Activated CD4-positive, CD25-positive, alpha-beta regulatory T cell treated with anti-CD3 and anti-CD28 coated beads, Interleukin-2, amount 50 U/mL, for 72 hours (primary cell): ENCODE results near the gene CDK19.
"Not testable (repeated sequence)": the region's sequence is repeated elsewhere in the genome, so short reads cannot be mapped to it uniquely, and the experiment has no call there.

Experiments
- DNase-seq: peaks from one replicate; pipeline ENCODE4 v3.0.0; 2021

Gene CDK19

DNA sequence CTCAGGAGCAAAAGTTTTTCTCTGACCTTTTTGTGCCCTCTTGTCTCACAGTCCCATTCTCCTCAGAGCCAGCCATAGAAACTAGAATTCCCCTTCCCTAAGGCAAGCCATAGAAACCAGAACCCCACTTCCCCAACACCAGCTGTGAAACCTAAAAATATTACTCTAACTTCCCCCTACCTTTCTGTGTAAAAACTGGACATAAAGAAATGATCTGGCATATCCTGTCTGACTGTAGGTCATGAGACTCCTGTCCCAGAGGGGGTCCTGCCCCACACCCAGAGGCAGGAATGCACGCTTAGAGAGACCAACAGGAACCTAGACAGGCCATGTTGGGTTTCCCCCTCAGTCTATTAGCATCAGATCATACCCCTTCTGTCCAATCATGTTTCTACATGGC is 198.2 kb downstream of the CDK19 start:
- DNase-seq = no peak

DNA sequence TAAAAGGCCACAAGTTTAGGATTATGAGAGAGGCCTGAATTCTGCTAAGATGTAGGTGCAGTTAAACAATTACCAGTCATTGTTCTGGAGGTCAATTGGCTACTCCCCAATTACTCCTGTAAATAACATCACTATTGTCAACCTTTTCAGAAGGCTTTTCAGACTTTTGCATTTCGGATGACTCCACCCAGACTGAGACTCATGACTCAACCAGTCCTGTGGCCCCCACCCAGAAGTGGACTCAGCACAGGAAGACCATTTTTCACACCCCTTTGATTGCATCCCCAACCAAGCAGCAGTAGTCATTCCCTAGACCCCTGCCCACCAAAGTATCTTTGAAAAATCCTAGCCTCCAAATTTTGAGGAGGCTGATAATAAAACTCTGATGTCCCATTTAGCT is 199.5 kb downstream of the CDK19 start:
- DNase-seq = no peak

DNA sequence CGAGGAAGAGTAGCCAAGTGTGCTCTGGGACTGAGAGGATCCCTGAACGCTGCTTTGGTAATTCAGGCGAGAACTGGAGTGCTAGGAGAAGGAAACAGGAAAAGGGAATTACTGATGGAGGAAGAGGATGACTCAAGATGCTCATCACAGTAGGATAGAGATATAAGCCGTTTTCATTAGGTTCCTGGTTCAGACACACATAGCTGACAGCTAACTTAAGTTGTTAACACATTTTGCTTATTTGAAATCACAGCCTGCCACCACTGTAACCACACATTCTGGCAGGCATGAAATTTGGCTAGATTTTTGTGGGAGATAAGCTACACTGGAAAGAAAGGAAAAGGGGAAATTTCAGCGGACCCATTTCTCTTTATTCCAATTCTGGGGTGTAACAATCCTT is 200.7 kb downstream of the CDK19 start:
- no peak for DNase-seq

DNA sequence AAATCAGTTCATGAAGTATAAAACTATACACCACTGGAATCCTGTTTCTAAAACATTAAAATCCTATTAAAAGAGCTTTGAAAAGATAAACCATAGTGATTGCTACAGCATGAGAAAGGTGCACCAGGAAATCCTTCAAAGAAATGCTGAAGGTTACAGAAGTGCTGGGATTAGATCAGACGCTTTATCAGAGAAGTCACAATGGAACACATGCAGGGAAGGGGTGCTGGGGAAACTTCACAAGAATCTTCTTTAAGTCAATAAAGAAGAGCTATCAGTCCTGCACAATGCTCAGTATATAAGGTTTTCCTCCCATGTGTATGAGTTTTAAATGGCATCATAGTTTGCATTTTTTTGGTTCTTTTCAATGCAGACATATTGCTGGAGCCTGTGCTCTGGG is 201.2 kb downstream of the CDK19 start:
- no peak for DNase-seq

DNA sequence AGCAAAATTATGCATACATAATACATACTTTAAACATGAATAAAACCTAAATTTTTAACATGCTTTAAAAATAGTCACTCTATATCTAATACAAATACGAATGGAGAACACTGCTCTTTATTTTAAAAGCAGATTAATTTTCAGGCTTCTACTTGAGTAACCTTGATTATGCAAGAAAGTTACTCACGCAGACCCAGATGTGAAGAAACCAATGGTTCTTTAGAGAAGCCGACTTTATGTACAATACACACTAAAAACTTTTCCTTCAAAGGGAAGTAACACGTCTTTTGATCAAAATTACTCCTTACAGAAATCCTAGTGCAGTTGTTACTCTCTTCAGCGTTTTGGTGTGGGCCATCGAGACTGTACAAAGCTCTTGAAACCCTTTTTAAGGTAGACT is 201.9 kb downstream of the CDK19 start:
- no peak for DNase-seq

DNA sequence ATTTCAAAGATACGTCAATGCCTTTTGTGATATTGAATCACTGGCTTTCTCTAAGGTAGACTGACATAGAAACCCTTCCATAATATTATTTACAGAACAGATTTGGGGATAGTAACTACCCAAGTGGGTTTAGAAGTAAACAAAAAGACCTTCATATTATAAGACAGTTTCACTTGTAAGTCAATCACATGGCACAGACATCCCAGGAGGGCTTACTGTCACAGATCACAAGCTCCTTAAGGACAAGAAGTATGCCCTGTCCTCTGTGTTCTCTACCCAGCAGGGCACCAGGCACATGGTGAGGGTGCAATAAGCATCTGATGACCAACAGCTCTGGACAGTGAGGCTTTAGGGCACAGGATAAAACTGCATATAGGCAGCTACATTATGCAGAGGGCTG is 203.0 kb downstream of the CDK19 start:
- no peak for DNase-seq

DNA sequence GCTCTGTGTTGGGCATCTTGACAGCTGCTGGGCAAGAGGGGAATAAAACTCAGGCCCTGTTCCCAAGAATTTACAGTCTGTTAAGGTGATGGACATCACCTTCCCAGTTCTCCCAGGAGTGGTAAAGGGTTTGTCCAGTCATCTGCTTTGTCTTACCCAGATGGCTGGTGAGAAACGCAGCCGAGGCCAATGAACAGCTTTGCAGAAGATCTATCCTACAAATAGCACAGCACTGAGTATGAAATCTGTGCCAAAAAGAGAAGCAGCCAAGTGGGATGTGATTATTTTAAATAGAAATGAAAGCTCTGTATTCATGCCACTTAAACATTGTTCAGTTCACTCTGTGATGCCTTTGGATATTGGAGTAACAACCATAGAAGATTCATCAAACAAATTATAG is 206.2 kb downstream of the CDK19 start:
- no peak for DNase-seq

GRCh38 chr6:110608151-110608550 is 207.1 kb downstream of the CDK19 start:
- no peak for DNase-seq

- DNase-seq = no peak
Measured at GRCh38 chr6:110606151-110606550, 209.1 kb downstream of the CDK19 start.

- not testable (repeated sequence) for DNase-seq
Measured at GRCh38 chr6:110600640-110601039, 214.6 kb downstream of the CDK19 start.

DNA sequence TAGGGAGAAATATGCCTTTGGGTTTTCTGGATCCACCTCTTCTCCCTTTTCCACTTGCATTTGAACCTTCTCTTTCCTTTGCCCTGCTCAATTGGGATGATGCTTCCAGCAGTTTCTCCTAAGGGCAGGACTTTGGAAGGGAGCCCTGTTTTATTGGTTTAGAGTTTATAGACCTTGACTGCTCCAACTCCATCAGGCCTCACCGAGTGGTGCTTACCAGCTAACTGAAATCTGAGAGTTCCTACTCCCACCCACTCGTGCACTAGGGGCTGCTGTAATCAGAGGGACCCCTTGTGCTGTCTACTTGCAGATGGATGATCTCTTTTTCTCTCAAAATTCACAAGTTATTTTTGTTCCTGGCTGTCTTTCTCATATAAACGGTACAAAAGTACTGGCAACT is 217.5 kb downstream of the CDK19 start:
- no peak for DNase-seq

DNA sequence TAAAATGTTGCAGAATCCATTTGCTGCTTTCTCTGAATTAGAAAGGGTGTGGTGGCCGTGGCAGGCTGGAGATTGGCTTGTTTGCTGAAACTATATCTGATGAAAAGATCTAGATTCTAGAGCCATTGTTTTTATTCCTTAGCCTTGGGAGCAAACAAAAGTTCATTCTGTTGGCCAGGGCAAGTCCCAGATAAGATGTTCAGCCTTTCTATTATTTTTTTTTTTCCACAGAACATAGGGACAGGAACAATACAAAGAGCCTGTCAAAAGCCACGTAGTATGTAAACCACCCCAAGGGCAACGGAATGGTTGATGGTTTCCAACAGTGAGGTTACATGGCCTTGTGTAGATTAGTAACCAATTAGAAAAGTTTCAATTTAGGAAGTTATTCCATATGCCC is 218.9 kb downstream of the CDK19 start:
- DNase-seq = no peak

DNA sequence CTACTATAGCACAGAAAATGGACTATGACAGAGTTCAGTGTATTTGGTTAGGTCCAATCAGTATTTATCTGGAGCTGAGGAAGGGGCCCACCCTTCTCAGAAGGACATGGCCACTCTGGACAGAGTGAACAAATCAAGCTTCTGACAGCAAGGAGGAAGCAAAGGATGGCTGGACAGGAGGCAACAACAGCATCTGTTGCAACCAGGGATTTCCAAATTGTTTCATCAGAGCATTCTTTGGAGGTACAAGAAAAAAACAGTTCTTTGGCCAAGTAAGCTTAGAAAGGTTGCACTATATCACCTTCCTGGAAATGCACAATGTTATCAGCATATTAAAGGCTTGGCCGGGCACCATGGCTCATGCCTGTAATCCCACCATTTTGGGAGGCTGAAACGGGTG is 220.2 kb downstream of the CDK19 start:
- no peak for DNase-seq

DNA sequence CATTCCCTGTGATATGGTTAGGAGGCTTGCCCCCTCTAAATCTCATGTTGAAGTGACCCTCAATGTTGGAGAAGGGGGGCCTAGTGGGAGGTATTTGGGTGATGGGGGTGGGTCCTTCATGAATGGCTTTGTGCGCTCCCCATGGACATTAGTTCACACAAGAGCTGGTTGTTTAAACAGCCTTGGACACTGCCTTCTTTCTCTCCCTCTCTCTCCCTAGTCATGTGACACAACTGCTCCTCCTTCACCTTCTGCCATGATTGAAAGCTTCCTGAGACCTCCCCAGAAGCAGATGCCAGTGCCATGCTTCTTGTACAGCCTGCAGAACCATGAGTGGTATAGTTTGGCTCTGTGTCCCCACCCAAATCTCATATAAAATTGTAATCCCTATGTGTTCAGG is 221.6 kb downstream of the CDK19 start:
- DNase-seq = no peak

DNA sequence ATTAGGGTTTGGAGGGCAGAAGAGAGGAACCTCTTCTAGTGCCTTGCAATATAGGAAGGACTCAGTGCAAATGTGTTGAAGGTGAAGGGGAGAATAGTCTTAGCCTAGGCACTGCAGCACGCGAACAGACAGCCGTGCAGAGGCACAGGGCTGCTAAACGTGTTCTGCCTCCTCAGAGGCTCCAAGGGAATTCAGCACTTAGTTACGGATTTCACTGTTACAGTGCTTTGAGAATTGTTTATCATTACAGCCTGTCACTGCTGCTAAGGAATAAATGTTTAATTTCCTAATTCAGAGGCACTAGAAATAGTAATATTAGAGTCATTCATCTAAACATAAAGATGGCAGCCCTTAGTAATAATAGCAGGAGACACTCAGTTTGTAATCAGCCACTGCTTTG is 222.5 kb downstream of the CDK19 start:
- DNase-seq = no peak

DNA sequence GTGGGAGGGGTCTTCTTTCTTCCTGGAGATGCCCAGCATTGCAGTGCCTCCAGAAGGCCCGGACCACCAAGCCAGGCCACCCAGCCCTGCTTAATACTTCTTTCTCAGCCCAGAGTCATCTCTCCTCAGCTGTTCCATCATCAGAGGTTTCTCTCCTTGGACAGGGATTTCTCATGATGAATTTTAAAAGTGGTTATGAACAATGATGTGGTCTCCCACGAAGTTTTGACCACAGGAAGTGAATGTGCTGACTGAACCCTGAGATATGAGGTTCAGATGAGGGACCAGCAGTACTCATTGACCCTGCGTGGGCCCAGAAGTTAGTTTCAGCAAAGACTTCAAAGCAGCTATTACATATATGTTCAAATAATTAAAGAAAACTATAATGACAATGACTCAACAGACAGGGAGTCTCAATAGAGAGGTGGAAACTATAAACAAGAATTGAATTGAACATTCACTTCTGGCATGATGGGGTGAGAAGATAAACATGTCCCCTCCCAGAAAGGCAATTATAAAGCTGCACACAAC is 224.4 kb downstream of the CDK19 start:
- DNase-seq = no peak

DNA sequence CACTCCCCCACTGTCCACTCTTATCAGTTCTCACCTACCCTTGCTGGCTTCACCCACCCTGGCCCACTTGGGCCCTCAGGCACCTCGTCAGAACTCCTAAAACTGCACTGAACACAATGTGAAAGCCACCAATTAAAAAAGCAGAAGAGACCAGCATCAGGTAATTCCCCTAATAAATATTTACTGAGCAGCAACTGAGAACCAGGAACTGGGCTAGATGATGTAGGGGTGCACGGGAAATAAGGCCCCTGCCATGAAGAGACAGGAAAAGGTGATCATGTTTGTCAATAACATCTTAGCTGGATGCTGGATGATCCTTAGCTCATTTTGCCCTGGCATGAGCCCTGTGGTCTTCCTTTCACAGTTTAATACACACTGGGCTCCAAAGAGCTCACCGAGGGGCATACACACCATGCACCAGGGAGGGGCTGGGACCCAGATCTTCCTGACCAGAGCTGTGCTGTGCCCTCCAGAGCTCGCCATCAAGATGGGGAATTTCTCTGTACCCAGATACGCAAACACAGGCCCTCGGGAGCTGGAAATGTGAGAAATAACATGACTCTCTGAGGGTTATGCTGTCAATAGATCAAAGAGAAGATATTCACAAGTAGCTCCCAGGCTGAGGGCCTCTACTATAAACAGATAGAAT is 225.3 kb downstream of the CDK19 start:
- DNase-seq = no peak

GRCh38 chr6:110587328-110587727 is 227.9 kb downstream of the CDK19 start:
- no peak for DNase-seq

DNA sequence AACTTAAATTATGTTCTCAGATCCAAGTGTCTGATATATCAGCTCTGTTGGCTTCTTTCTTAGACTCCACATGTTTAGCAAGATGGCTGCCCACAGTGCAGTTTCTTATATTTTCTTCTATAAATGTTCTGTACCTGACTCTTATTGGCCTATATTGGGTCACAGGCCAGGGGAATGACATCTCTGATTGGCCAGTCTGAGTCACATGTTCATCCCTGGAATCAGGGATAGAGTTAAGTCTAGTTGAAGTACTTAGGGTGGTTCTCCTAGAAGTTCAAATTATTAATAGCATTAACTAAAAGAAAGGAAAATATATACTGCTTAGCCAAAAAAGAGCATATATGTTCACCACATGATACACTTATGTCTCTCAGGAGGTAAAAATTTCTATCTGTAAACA is 233.6 kb downstream of the CDK19 start:
- DNase-seq = no peak

GRCh38 chr6:110577596-110578167 is 237.6 kb downstream of the CDK19 start:
- DNase-seq = not testable (repeated sequence)

DNA sequence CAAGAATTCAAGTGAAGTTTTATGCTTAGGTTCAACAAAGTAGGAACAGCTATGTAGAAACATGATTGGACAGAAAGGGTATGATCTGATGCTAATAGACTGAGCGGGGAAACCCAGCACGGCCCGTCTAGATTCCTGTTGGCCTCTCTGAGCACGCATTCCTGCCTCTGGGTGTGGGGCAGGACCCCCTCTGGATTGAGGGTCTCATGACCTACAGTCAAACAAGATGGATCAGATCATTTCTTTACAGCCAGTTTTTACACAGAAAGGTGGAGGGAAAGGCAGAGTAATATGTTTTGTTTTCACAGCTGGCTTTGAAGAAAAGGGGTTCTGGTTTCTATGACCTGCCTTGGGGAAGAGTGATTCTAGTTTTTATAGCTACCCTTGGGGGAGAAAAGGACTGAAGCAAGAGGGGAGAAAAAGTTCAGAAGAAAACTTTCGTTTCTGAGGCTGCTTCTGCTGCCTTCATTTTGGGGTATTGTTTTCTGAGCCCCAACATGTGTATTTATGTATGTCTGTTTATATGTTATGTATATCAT is 239.3 kb downstream of the CDK19 start:
- DNase-seq = no peak

DNA sequence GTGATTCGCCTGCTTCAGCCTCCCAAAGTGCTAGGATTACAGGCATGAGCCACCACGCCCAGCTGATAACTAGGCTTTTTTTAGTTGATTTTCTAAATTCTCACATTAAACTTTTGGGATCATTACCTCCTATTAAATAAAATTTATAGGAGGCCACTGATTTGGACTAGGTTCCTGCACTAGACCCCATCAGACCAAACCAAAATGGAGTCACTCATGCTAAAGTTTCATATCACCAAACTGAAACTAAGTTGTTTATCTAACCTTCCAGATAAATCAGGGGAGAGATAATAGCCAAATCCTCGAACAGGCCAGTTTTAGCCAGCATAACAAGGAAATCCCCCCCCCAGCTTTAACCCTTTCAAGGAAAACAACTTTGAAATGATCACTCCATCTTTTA is 240.5 kb downstream of the CDK19 start:
- no peak for DNase-seq

DNA sequence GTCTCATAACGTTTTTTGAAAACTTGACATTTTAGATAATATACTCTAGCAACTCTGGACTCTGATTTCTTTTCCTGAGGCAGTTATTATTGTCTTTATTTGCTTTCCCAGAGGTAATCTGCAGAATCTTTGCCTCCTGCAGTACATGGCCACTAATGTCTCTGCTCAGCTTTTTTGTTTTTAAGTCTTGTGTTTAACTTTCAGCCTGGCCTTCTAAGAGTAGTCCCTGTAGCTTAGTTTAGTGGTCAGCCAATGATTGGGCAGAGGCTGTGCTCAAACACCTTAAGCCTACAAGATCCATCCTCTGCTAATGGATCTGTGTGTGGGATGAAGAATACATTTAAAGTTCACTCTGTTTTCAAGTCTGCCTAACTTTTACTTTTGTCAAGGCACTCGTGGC is 241.7 kb downstream of the CDK19 start:
- no peak for DNase-seq

DNA sequence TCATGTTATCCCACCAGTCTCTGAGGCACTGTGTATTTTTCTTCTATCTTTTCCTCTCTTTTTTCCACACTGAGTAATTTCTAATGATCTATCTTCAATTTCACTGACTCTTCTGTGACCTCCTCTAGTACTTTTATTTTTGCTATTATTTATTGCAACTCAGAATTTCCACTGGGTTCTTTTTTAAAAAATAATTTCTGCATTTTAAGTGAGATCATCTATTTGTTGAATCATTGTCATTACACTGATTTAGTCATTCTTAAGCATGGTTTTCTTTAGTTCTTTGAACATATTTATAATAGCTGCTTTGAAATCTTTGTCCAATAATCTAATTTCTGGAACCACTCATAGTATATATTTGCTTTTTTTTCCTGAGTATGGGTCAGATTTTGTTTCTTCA is 242.1 kb downstream of the CDK19 start:
- no peak for DNase-seq
